GM18498 (cell line): ENCODE results near the gene SLC35F5.
"Not testable (repeated sequence)": the region's sequence is repeated elsewhere in the genome, so short reads cannot be mapped to it uniquely, and the experiment has no call there.

Experiments
- ATAC-seq: cut with Tn5 transposase; IDR thresholded peaks from one replicate; pipeline ENCODE4 v1.9.1; 2021; ENCODE audit warnings: mild to moderate bottlenecking, moderate library complexity; ENCODE audit not compliant: unreplicated experiment

Gene SLC35F5

GRCh38 chr2:113756355-113757137 lies at the start of gene SLC35F5:
Gene SLC35F5 (minus strand): TSS chr2:113756642. CDS start chr2:113756409, 233 bp downstream.
- peak; percentile 93 for ATAC-seq

DNA sequence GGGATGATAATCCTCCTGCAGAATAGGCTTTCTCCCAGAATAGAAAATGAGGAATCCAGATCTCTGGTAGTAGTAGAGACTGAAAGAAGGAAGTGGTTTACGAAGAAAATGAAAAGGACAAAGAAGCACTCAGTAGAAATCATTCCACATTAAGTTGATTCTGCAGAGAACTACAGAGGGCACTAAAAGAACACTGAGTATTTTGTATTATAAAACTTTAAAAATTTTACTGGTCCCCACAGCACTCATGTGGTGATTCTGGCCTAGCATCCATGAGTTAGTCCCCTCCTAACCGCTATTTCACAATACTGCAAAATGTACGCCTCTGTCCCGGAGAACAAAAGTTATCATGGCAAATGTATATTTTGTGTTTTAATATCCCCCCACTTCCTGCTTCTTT lies 42.9 kb upstream of the SLC35F5 start:
- ATAC-seq, result no peak

- ATAC-seq, result no peak
These were observed 40.8 kb upstream of the SLC35F5 start for GRCh38 chr2:113797237-113797636.

- ATAC-seq, result no peak
These were observed 40.2 kb upstream of the SLC35F5 start for GRCh38 chr2:113796592-113797175.

- no peak for ATAC-seq
These were observed 39.0 kb upstream of the SLC35F5 start for GRCh38 chr2:113795405-113795920.

DNA sequence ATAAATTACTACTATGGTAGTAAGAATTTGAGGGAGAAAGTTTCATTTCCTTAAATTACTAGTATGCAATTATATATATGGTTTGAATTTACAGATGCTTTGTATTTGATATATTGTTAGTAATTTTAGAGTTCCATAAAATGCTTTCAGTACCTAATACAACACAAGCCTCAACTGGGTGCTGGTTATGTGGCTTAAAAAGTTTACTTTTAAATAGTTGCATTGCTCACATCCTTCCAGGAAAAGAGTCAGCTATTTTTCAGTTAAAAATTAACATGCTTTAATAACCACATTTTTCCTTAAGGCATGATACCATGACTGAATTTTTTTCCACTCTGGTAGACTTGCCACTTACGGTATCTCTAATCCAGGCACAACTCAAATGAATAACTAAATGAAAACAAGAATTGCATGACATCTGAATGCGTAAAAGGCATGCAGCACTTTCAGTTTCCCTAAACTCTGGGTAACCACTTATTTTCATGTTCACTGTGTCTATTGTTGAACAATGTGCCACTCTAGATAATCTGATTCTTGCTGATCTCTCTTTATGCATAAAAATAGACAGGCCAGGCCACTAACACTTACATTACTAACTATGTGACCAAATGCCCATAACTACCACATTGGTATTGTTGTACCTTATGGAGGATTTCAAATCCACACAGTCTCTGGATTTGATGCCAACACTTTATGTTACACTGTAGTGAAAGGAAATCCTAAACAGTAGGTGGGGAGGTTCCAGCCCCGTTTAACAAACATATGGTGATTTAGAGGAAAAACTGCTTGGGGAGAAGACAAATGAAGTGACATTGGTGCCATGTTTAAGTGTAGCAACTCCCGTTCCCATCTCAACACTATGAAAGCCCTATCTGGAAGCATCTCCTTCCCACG lies 35.5 kb upstream of the SLC35F5 start:
- peak; percentile 96 for ATAC-seq

DNA sequence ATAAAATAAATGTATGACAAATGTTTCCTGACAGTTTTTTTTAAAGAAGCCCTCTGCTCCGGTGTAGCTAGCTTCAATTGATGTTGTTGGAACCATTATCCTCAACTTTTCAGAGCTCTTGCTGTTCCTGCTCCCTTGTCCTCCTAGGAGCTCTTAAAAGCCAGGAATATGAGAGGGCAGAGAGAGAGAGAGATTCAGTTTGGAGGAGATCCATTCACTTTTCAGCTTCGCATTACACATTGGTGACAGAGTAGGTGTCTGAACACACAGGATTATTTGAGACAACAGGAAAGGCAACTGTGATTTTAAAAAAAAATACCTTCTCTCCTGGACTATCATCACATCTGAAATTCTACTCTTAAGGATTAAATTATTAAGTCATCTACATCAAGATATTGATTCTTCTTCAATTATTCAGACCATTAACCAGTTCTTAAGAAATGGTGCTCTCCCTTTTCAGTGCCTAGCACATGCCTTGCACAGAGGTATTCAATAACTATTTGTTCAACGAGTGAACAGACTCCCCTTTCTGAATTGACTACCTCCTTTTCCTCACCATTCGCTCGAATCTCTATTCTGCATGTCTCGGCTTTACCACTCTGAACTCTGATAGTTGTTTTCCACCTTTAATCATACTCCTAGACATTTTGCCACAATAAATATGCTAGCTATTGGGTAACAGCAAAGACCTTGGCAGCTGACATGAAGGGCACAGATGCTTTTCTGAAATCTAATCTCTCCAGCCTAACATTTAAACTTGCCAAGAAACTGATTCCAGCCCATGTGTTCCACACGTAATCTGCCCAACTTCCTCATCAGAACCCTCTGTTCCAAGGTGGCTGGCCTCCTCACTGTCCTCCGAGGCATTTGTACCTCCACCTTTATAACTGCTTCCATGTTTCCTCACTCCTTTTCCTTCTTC lies 28.6 kb upstream of the SLC35F5 start:
- no peak for ATAC-seq

GRCh38 chr2:113780472-113780871 lies 24.0 kb upstream of the SLC35F5 start:
- no peak for ATAC-seq

GRCh38 chr2:113777371-113777770 lies 20.9 kb upstream of the SLC35F5 start:
- ATAC-seq, result no peak

DNA sequence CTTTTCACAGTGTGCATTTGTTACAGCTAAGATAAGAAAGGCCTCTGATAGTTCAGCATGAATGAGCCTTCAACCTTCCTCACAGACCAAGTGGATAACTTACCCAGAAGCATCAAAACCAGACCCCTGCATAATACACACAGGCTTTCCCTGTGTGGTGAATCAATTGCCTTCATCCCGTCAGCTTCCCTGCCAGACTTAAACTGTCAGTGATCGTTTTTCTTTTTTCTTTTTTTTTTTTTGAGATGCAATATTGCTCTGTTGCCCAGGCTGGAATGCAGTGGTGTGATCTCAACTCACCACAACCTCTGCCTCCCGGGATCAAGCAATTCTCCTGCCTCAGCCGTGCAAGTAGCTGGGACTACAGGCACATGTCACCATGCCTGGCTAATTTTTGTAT lies 20.5 kb upstream of the SLC35F5 start:
- no peak for ATAC-seq

- ATAC-seq, result not testable (repeated sequence)
These were observed 18.2 kb upstream of the SLC35F5 start for GRCh38 chr2:113774616-113775015.

- no peak for ATAC-seq
These were observed 14.5 kb upstream of the SLC35F5 start for GRCh38 chr2:113770929-113771328.

DNA sequence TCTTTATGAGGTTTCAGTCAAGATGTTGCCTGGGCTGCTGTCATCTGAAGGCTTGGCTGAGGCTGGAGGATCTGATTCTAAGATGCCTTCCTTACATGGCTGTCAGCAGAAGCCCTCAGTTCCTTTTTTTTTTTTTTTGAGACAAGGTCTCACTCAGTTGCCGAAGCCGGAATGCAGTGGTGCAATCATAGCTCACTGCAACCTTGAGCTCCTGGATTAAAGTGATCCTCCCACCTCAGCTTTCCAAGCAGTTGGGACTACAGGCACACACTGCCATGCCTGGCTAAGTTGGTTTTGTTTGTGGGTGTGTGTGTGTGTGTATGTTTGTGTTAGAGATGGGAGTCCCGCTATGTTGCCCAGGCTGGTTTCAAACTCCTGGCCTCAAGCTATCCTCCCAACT lies 13.1 kb upstream of the SLC35F5 start:
- no peak for ATAC-seq

DNA sequence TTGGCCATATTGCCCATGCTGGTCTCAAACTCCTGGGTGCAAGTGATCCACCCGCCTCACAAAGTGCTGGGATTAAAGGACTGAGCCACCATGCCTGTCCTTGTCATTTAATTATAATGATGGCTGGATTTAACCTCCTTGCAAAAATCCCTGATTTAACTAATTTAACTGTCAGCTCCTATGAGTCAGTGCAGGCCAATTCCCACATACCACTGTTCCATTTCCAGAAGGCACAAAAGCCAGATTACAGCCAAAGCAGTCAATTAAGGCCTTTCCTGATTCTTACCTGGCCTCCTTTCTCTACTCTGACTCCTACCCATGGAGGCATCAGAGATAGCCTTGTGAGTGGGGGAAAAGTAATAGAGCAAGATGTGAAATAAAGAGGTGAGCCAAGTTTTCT lies 12.3 kb upstream of the SLC35F5 start:
- ATAC-seq, result no peak

DNA sequence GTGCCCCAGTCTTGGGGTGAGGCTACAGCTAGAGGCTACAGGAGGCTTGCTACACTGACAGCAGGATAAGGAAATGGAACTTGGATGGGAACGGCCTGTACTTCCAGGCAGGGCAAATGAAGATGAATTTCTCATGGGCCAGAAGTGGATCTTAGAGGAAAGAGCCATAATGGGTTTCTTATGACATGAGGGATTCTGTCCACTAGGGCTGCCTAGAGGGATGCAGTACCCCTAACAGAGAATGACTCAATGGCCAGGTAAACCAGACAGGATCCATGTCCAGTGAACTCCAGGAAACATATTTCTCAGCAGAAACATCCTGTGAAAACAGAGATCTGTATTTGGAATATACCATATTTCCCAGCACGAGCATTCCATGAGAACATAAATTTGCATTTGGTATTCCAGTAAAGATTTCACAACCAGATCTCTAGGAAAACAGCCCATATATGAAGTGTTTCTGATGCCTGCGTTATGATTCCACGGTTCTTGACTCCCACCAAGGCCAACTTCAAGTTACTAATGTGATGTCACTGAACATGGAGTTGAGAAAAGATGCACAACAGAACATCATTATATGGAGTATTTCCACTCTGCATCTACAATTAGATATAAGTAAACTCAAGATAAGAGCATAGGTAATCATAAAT lies 11.5 kb upstream of the SLC35F5 start:
- no peak for ATAC-seq

DNA sequence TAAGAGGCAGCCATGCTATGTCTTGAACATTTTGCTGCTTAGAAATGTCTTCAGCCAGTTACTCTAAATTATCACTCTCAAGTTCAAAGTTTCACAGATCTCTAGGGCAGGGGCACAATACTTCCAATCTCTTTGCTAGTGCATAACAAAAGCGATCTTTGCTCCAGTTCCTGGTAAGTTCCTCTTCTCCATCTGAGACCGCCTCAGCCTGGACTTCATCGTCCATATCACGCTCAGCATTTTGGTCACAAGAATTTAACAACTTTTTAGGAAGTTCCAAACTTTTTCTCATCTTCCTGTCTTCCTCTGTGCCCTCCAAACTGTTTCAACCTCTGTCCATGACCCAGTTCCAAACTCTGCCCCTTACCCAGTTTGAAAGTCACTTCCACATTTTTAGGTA lies 8.8 kb upstream of the SLC35F5 start:
- no peak for ATAC-seq

DNA sequence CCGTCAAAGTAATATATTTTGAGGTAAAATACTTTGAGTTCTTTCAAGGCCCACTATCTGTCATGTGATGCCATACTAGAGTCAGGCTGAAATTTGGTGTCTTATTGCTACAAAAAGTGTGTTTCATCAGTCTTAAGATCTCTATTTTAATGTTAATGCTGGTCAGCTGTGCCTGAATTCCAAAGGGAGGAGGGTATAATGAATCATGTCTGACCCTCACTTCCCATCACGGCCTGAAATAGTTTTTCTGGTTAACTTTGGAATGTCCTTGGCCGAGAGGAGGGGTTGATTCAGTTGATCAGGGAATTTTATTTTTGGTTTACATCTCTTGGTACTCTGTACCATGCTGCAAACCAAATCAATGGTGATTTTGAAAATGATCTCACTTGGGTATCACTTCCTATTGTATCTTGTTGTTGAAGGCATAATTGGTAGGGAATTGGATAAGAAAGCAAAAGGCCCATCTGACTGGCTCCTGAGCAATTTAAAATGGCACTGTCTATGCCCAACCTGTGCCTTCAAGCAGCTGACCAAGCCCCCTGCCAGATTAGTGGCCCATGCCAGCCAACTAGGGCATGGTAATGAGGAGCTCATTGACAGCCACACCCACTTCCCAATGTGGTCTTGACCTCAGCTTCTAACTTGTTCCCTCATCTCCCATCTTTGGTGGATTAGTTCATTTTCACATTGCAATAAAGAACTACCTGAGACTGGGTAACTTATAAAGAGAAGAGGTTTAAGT lies 6.1 kb upstream of the SLC35F5 start:
- ATAC-seq, result no peak

- no peak for ATAC-seq
These were observed 4.0 kb upstream of the SLC35F5 start for GRCh38 chr2:113760400-113760799.

DNA sequence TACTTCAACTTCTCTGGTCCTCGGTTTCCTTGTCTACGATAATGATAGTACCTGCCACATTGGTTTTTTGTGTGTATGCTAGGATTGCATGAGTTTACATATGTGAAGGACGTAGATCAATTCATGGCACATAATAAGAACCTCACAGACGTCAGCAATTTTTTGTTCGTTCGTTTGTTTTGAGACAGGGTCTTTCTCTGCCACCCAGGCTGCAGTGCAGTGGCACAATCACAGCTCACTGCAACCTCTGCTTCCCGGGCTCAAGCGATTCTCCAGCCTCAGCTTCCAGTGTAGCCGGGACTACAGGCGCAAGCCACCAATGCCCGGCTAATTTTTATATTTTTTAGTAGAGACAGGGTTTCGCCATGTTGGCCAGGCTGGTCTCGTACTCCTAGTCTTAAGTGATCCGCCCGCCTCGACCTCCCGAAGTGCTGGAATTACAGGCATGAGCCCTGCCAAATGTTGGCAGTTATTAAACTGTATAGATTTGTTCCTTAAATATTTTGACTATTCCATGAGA lies 756 bp upstream of the SLC35F5 start:
- no peak for ATAC-seq
